Head of caudate nucleus (tissue), 42 donors: ENCODE results near the gene MLLT10.

Source experiments
- DNase-seq, 42 donors: peaks; one replicate each; pipeline versions ENCODE4 v3.0.0 to v3.0.0-alpha.2; 2020 to 2021; ENCODE audit warnings: mixed read lengths in 7 of 42
- intact Hi-C: fragments of 100-400 bp; cut with DNase I; formaldehyde crosslinking; loops from one replicate; pipeline ENCODE4 v1.15.0; 2022

The MLLT10 gene

GRCh38 chr10:21655687-21656086 is 121.7 kb downstream of the MLLT10 start:
- intact Hi-C loops: no loop called here
- DNase-seq: no peak

- intact Hi-C loops: no loop called here
- DNase-seq: no peak
Observed at GRCh38 chr10:21661087-21661486, 127.1 kb downstream of the MLLT10 start.

GRCh38 chr10:21661935-21662334 is 127.9 kb downstream of the MLLT10 start:
- intact Hi-C loops: no loop called here

GRCh38 chr10:21662635-21663034 is 128.6 kb downstream of the MLLT10 start:
- intact Hi-C loops: no loop called here
- DNase-seq: no peak

More at GRCh38 chr10:21661935-21662334, 127.9 kb downstream of the MLLT10 start:
- no peak for DNase-seq

GRCh38 chr10:21668831-21669230 is 134.8 kb downstream of the MLLT10 start:
- no peak for DNase-seq
- intact Hi-C loops: no loop called here

GRCh38 chr10:21670391-21670790 is 136.4 kb downstream of the MLLT10 start:
- DNase-seq: no peak
- intact Hi-C loops: no loop called here

- no peak for DNase-seq
- intact Hi-C loops: no loop called here
Observed at GRCh38 chr10:21673668-21674067, 139.6 kb downstream of the MLLT10 start.

- peak in 19 of 42 donors; percentile 12 to 70 (median 28) for DNase-seq
- intact Hi-C loops: no loop called here
Observed at GRCh38 chr10:21675157-21675796, 141.2 kb downstream of the MLLT10 start.

GRCh38 chr10:21677551-21677950 is 143.5 kb downstream of the MLLT10 start:
- intact Hi-C loops: no loop called here

GRCh38 chr10:21681156-21681555 is 147.1 kb downstream of the MLLT10 start:
- intact Hi-C loops: no loop called here
- DNase-seq: no peak

More at GRCh38 chr10:21677551-21677950, 143.5 kb downstream of the MLLT10 start:
- no peak for DNase-seq

GRCh38 chr10:21687266-21688008 is 153.4 kb downstream of the MLLT10 start:
- no peak for DNase-seq
- intact Hi-C loops: no loop called here

GRCh38 chr10:21688009-21688332 is 153.9 kb downstream of the MLLT10 start:
- no peak for DNase-seq
- intact Hi-C loops: no loop called here

- intact Hi-C loops: no loop called here
Observed at GRCh38 chr10:21688870-21689269, 154.8 kb downstream of the MLLT10 start.

GRCh38 chr10:21689881-21690280 is 155.8 kb downstream of the MLLT10 start:
- intact Hi-C loops: no loop called here
- DNase-seq: no peak

More at GRCh38 chr10:21688870-21689269, 154.8 kb downstream of the MLLT10 start:
- no peak for DNase-seq

GRCh38 chr10:21692916-21693315 is 158.9 kb downstream of the MLLT10 start:
- intact Hi-C loops: no loop called here

GRCh38 chr10:21693418-21693817 is 159.4 kb downstream of the MLLT10 start:
- DNase-seq: no peak
- intact Hi-C loops: no loop called here

More at GRCh38 chr10:21692916-21693315, 158.9 kb downstream of the MLLT10 start:
- no peak for DNase-seq

- no peak for DNase-seq
- intact Hi-C loops: no loop called here
Observed at GRCh38 chr10:21694631-21695030, 160.6 kb downstream of the MLLT10 start.

- no peak for DNase-seq
- intact Hi-C loops: no loop called here
Observed at GRCh38 chr10:21696302-21696701, 162.3 kb downstream of the MLLT10 start.

GRCh38 chr10:21699575-21699974 is 165.5 kb downstream of the MLLT10 start:
- DNase-seq: no peak
- intact Hi-C loops: no loop called here

- intact Hi-C loops: no loop called here
- DNase-seq: no peak
Observed at GRCh38 chr10:21700474-21700873, 166.4 kb downstream of the MLLT10 start.

- DNase-seq: no peak
- intact Hi-C loops: no loop called here
Observed at GRCh38 chr10:21702633-21703111, 168.6 kb downstream of the MLLT10 start.
